ENCODE results near the gene RBFOX2.
"Not testable (repeated sequence)": the region's sequence is repeated elsewhere in the genome, so short reads cannot be mapped to it uniquely, and the experiment has no call there.

GRCh38 chr22:35791788-35792187 is 236.8 kb downstream of the RBFOX2 start:
- not testable (repeated sequence) for TF ChIP-seq POLR2A, CTCF (IDR thresholded peaks at IDR 0.05)
